HG02571 (cell line): ENCODE results near the gene HIP1.
"Not testable (repeated sequence)": the region's sequence is repeated elsewhere in the genome, so short reads cannot be mapped to it uniquely, and the experiment has no call there.

Experiments
- ATAC-seq: cut with Tn5 transposase; IDR thresholded peaks from one replicate; pipeline ENCODE4 v1.9.1; 2021; ENCODE audit warnings: mild to moderate bottlenecking, moderate library complexity; ENCODE audit not compliant: unreplicated experiment

The HIP1 gene

DNA sequence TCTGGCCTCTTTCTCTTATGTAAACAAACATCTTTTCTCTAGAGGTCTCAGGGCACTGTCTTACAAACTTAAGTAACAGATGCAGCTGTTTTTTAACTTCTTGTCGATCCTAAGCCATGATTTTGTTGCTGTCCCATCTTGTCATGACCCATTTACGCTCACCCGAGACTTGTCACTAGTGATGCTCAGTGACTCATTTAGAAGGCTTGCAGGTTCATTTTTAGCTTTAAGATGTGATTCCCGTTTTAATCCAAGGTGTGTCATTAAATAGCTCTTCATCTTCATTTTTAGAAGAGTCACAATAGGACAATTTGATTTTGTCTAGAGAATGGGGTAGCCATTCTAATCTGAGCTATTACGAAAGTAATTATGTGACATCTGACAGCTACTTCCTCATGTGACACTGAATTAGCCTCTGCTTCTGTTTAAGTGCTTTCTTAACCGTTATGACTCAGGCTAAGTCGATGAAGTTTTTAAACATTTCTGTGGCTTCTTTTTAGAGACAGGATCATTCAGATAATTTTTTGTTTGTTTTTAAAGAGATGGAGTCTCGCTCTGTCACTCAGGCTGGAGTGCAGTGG, 203.9 kb downstream of the HIP1 start:
- peak; percentile 57 for ATAC-seq

- no peak for ATAC-seq
Observed at GRCh38 chr7:75533926-75534325, 204.8 kb downstream of the HIP1 start.

DNA sequence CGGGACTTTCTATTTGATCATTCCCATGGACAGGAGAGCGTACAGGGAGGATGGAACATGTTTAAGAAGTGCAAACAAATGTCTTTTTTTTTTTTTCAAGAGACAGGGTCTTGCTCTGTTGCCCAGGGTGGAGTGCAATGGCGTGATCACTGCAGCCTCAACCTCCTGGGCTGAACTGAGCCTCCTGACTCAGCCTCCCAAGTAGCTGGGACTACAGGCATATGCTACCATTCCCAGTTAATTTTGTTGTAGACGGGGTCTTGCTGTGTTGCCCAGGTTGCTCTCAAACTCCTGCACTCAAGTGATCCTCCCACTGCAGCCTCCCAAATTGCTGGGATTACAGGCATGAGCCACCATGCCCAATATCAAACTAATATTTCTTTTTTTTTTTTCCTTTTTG, 206.1 kb downstream of the HIP1 start:
- no peak for ATAC-seq

DNA sequence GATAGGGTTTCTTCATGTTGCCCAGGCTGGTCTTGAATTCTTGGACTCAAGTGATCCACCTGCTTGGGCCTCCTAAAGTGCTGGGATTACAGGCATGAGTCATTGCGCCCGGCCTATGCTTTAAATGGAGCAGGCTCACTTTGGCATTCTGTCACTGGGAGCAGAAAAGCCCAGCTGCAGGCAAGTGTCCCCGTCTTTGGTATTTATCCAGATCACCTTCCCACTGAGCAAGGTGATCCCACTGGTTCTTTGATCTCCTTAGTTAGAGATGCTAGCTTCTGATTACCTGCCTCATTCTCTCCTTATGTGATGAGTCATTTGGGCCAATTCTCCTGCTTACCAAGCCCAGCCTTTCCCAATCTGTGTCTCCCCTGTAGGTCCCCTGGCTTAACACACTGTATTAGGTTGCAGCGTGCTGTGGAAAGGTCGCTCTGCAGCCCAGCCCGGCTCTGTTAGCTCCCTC, 207.4 kb downstream of the HIP1 start:
- ATAC-seq = no peak

DNA sequence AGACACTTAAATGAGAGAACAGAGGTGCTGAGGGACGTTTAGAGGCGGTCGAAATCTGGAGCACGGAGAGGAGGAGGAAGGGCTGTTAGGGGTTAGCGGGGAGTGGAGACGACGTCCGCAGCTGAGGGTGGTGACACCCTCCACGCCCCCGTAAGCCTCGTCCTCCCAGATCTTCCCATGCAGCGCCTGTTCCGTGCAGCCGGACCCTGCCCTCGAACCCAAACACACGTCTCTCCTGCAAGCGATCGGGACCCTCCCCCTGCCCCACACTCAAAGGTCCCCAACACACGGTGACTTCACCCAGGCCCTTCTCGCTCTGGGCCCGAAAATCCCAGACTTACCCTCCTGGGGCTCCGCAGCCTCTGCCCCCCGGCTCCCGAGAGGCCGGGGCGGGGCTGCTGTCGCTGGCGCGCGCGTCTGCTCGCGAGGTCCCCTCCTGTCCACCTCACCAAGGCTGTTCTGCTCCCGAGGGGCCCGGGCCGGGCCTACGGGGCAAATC, 211.5 kb downstream of the HIP1 start:
- peak; percentile 10 for ATAC-seq

DNA sequence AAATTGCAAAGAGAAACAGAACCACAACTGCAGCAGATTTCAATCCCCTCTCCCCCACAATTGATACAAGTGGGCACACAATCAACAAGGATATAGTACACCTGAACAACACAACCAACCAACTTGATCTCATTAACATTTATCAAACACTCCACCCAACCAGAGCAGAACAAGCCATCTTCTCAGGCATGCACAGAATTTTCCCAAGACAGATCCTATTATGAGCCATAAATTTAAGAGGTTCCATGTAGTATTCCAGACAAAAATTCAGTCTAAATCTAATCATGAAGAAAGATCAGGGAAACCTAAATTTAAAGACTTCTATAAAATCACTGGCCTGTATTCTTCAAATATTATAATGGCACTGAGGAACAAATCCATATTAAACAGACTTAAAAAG, 217.0 kb downstream of the HIP1 start:
- ATAC-seq = not testable (repeated sequence)

DNA sequence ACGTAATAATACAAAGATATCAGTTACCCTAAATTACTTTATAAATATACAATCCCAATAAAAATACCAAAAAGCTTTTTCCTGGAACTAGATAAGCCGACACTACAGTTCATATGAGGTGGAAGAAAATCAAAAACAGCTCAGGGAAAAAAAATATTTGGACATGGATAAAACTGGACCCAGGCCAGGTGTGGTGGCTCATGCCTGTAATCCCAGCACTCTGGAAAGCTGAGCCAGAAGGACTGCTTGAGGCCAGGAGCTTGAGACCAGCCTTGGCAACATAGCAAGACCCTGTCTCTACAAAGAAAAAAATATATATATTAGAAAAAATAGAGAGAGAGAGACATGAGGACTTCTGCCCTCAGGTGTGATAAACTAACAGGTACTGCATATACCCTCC, 219.9 kb downstream of the HIP1 start:
- not testable (repeated sequence) for ATAC-seq

- not testable (repeated sequence) for ATAC-seq
Observed at GRCh38 chr7:75509033-75509432, 229.7 kb downstream of the HIP1 start.

- not testable (repeated sequence) for ATAC-seq
Observed at GRCh38 chr7:75492020-75492419, 246.7 kb downstream of the HIP1 start, which contains the start of gene SPDYE5. Gene SPDYE5 (plus strand): TSS chr7:75492320. CDS start chr7:75494048, 1,728 bp downstream.

DNA sequence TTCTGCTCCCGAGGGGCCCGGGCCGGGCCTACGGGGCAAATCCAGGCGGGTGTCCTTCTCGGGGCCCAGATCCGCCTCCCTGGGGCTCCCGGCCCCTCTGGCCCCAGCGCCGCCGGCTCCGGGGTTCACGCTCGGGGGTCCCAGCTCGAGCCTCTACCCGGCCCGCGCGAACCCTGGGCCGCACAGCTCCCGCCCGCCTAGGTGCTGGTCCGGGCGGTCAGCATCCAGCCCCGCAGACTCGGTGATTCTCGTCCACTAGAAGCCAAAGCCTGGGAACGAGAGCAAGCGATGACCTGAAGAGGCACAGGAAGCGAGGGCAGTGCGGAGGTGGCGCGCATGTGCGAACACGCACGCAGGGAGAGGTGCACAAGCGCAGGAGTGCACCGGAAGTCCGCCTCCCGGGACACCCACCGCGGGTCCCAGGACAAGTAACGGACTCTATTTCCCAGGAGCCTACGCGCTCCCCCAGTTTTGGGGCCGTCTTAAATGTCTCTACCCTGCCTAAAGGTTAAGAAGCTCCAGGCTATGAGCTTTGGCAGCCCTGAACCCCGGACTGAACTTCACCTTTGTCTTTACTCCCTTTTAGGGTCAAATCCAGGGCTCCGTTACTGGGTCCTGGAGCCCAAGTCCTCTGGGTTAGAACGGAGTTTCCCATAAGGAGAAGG, 252.6 kb downstream of the HIP1 start, which contains the start of gene POM121C:
Gene POM121C (minus strand): TSS at position 321 of the 665 bp plus-strand sequence. CDS start 44,803 bp downstream, outside the sequence.
- peak; percentile 99 for ATAC-seq

GRCh38 chr7:75485355-75485978, 253.3 kb downstream of the HIP1 start:
- not testable (repeated sequence) for ATAC-seq
